K562 (cell line): ENCODE data around the gene ENKUR. TPM values are rescaled to one million over a fixed set of nuclear protein-coding genes. Genes with fewer than 3 reads are reported as not detected.
A peak's percentile ranks its signal among the peaks of the same experiment; 100 is the strongest.

Experiments
- CC2D1A ChIP-seq: fragments of 450-650 bp; IDR thresholded peaks from 2 replicates; pipeline ENCODE4 v1.6.1; 2017; ENCODE audit warnings: mild to moderate bottlenecking
- CREB1 ChIP-seq, 2 experiments: sonication (generic) in 1 of 2; formaldehyde crosslinking in 1 of 2; IDR thresholded peaks; 2 replicates each; pipeline versions ENCODE4 v1.6.1 to v1.8.0; 2012 to 2022; ENCODE audit warnings: inconsistent platforms in 1 of 2, mild to moderate bottlenecking in 1 of 2, missing genetic modification reagents in 1 of 2, moderate library complexity in 1 of 2
- CREM ChIP-seq: IDR thresholded peaks from 2 replicates; pipeline ENCODE4 v1.6.1; 2014; ENCODE audit warnings: antibody characterized with exemption, low read depth
- ERF ChIP-seq: fragments of 450-650 bp; formaldehyde crosslinking; IDR thresholded peaks from 2 replicates; pipeline ENCODE4 v1.4.0; 2020; ENCODE audit warnings: mild to moderate bottlenecking, mixed read lengths
- HEY1 ChIP-seq: fragments of 250-450 bp; sonication (Bioruptor Pico); IDR thresholded peaks from 2 replicates; pipeline ENCODE4 v1.5.0; 2020; ENCODE audit warnings: mild to moderate bottlenecking, moderate library complexity, borderline replicate concordance
- HLTF ChIP-seq: fragments of 450-650 bp; IDR thresholded peaks from 2 replicates; pipeline ENCODE4 v1.6.1; 2016
- ID3 ChIP-seq, 2 experiments: fragments of 250-450 bp in 1 of 2; fragments of 450-650 bp in 1 of 2; sonication (Bioruptor Pico) in 1 of 2; IDR thresholded peaks; 2 replicates each; pipeline versions ENCODE4 v1.6.1 to v1.8.0; 2016 to 2021; ENCODE audit warnings: mild to moderate bottlenecking in 2 of 2, moderate library complexity in 2 of 2, missing compliant biosample characterization in 1 of 2, missing genetic modification characterization in 1 of 2
- KLF10 ChIP-seq: fragments of 250-450 bp; sonication (Bioruptor Pico); IDR thresholded peaks from 2 replicates; pipeline ENCODE4 v1.6.1; 2021; ENCODE audit warnings: matching md5 sums
- MCM2 ChIP-seq: fragments of 450-650 bp; IDR thresholded peaks from 2 replicates; pipeline ENCODE4 v1.6.1; 2017; ENCODE audit warnings: low read depth, mild to moderate bottlenecking
- MTA1 ChIP-seq: fragments of 450-650 bp; IDR thresholded peaks from 2 replicates; pipeline ENCODE4 v1.6.1; 2017; ENCODE audit warnings: borderline replicate concordance
- NR3C1 ChIP-seq: sonication (generic); formaldehyde crosslinking; IDR thresholded peaks from 2 replicates; pipeline ENCODE4 v1.8.1; 2022; ENCODE audit warnings: missing genetic modification reagents
- OTX1 ChIP-seq: fragments of 450-650 bp; formaldehyde crosslinking; IDR thresholded peaks from 2 replicates; pipeline ENCODE4 v1.4.0; 2022; ENCODE audit warnings: mild to moderate bottlenecking
- PHF21A ChIP-seq: fragments of 450-650 bp; IDR thresholded peaks from 2 replicates; pipeline ENCODE4 v1.6.1; 2017; ENCODE audit warnings: low read depth, borderline replicate concordance
- RB1 ChIP-seq: fragments of 450-650 bp; IDR thresholded peaks from 2 replicates; pipeline ENCODE4 v1.6.1; 2017; ENCODE audit warnings: low read depth, mild to moderate bottlenecking
- RBM34 ChIP-seq: fragments of 200-400 bp; formaldehyde crosslinking; IDR thresholded peaks from 2 replicates; pipeline ENCODE4 v1.6.1; 2018; ENCODE audit warnings: low read length, borderline replicate concordance; ENCODE audit not compliant: insufficient read depth
- TEAD4 ChIP-seq, 2 experiments: sonication (generic) in 1 of 2; formaldehyde crosslinking in 1 of 2; IDR thresholded peaks; 2 replicates each; pipeline versions ENCODE4 v1.6.1 to v1.8.0; 2012 to 2022; ENCODE audit warnings: borderline replicate concordance in 1 of 2, inconsistent platforms in 1 of 2, low read length in 1 of 2, mild to moderate bottlenecking in 1 of 2, missing genetic modification reagents in 1 of 2
- ZKSCAN1 ChIP-seq: fragments of 150-350 bp; IDR thresholded peaks from 2 replicates; pipeline ENCODE4 v1.6.1; 2016; ENCODE audit warnings: low read depth, low read length
- ZNF3 ChIP-seq: fragments of 250-450 bp; sonication (Bioruptor Pico); IDR thresholded peaks from 2 replicates; pipeline ENCODE4 v1.5.0; 2021; ENCODE audit warnings: mild to moderate bottlenecking, moderate library complexity
- ZNF324 ChIP-seq: fragments of 250-450 bp; sonication (Bioruptor Pico); IDR thresholded peaks from 2 replicates; pipeline ENCODE4 v1.4.0; 2020; ENCODE audit warnings: mild to moderate bottlenecking
- ZNF639 ChIP-seq, 2 experiments: fragments of 200-800 bp in 1 of 2; sonication (Bioruptor generic) in 1 of 2; sonication (generic) in 1 of 2; formaldehyde crosslinking in 1 of 2; IDR thresholded peaks in 1 of 2; conservative IDR thresholded peaks in 1 of 2; 2 replicates each; pipeline versions ENCODE4 v1.5.0 to v1.6.1; 2016 to 2020; ENCODE audit warnings: missing compliant biosample characterization in 1 of 2, missing genetic modification characterization in 1 of 2, missing genetic modification reagents in 1 of 2
- polyA plus RNA-seq, 8 experiments: library from polyadenylated mRNA; depleted of rRNA in 4 of 8; stranded (reverse) in 5 of 8; unstranded in 3 of 8; fragments of >200 nt; fragmentation: Nextera tagmentation in 2 of 8; fragmentation: Illumina TruSeq in 1 of 8; extraction: Ambion mirVana in 2 of 8; extraction: Trizol in 1 of 8; gene quantifications; 2 replicates each; pipeline versions ENCODE4 v1.2.1 to v1.2.3, GENCODE V29; 2011 to 2014; ENCODE audit warnings: inconsistent platforms in 1 of 8, missing spikeins in 1 of 8
- total RNA-seq, 7 experiments: library from RNA; depleted of rRNA in 6 of 7; stranded (reverse); fragments of >200 nt in 6 of 7; fragmentation: Illumina TruSeq in 2 of 7; extraction: Trizol in 2 of 7; gene quantifications; 2 replicates each; pipeline versions ENCODE4 v1.2.1 to v1.2.3, GENCODE V29; 2011 to 2021; ENCODE audit warnings: low replicate concordance in 1 of 7
- TF ChIP-seq, protein P1 (sequence below): fragments of 450-650 bp; formaldehyde crosslinking; IDR thresholded peaks from 2 replicates; pipeline ENCODE4 v1.4.0; 2020; ENCODE audit warnings: mild to moderate bottlenecking, mixed read lengths
- TF ChIP-seq, protein P2 (sequence below): fragments of 250-450 bp; sonication (Bioruptor Pico); IDR thresholded peaks from 2 replicates; pipeline ENCODE4 v1.8.0; 2022; ENCODE audit warnings: moderate library complexity, mild to moderate bottlenecking, inconsistent platforms
- TF ChIP-seq, protein P3 (sequence below), 2 experiments: fragments of 450-650 bp in 1 of 2; sonication (generic) in 1 of 2; formaldehyde crosslinking; conservative IDR thresholded peaks; 2 replicates each; pipeline versions ENCODE4 v1.4.0 to v1.8.1; 2020 to 2022; ENCODE audit warnings: mild to moderate bottlenecking in 1 of 2, missing genetic modification reagents in 1 of 2

ENKUR gene
- total and polyA plus RNA-seq, 9 of the 15 experiments (the other 6 are each of a cell fraction or from before 2014, with no cell fraction given) = 0.06 to 0.46 (median 0.20) TPM

- no peak for TF ChIP-seq RBM34
- TF ChIP-seq OTX1 (CRISPR knock-in tag) = peak; percentile 92; the same call in 1 of the 2 replicates
- TF ChIP-seq RB1 = 0 out of 2 replicates have a peak, but pooled peaks have one; percentile 49
- 0 out of 2 replicates have a peak, but pooled peaks have one; percentile 14 for TF ChIP-seq ZKSCAN1
- TF ChIP-seq, protein P1, sequence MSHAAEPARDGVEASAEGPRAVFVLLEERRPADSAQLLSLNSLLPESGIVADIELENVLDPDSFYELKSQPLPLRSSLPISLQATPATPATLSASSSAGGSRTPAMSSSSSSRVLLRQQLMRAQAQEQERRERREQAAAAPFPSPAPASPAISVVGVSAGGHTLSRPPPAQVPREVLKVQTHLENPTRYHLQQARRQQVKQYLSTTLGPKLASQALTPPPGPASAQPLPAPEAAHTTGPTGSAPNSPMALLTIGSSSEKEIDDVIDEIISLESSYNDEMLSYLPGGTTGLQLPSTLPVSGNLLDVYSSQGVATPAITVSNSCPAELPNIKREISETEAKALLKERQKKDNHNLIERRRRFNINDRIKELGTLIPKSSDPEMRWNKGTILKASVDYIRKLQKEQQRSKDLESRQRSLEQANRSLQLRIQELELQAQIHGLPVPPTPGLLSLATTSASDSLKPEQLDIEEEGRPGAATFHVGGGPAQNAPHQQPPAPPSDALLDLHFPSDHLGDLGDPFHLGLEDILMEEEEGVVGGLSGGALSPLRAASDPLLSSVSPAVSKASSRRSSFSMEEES (CRISPR knock-in tag) = peak; percentile 98
- TF ChIP-seq, protein P2, sequence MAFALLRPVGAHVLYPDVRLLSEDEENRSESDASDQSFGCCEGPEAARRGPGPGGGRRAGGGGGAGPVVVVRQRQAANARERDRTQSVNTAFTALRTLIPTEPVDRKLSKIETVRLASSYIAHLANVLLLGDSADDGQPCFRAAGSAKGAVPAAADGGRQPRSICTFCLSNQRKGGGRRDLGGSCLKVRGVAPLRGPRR = no peak
- TF ChIP-seq HEY1 (CRISPR knock-in tag) = no peak
- no peak for TF ChIP-seq CC2D1A
- no peak for TF ChIP-seq KLF10 (CRISPR knock-in tag)
- peak; percentile 99 for TF ChIP-seq NR3C1 (CRISPR knock-in tag)
- TF ChIP-seq ZNF324 (CRISPR knock-in tag) = no peak
- TF ChIP-seq HLTF = peak; percentile 30; the same call in 1 of the 2 replicates
- no peak; the same call in 1 of the 2 replicates for TF ChIP-seq CREM
- no peak for TF ChIP-seq PHF21A
- TF ChIP-seq, protein P3, sequence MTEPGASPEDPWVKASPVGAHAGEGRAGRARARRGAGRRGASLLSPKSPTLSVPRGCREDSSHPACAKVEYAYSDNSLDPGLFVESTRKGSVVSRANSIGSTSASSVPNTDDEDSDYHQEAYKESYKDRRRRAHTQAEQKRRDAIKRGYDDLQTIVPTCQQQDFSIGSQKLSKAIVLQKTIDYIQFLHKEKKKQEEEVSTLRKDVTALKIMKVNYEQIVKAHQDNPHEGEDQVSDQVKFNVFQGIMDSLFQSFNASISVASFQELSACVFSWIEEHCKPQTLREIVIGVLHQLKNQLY (CRISPR knock-in tag; conservative IDR thresholded peaks at IDR 0.05) = peak in 1 of 2 experiments; percentile 97; a peak in 2 of 4 replicates
- no peak for TF ChIP-seq TEAD4 (IDR thresholded peaks at IDR 0.05; ENCODE audit: low read length)
- peak; percentile 98 for TF ChIP-seq TEAD4 (CRISPR knock-in tag; IDR thresholded peaks at IDR 0.05; ENCODE audit: borderline replicate concordance)
- no peak for TF ChIP-seq MCM2
- no peak for TF ChIP-seq ZNF3 (CRISPR knock-in tag)
- no peak for TF ChIP-seq MTA1
- no peak for TF ChIP-seq ID3 (CRISPR knock-in tag; IDR thresholded peaks at IDR 0.05)
- TF ChIP-seq ID3 (tag; IDR thresholded peaks at IDR 0.05) = 0 out of 2 replicates have a peak, but pooled peaks have one; percentile 80
- peak in 1 of 2 experiments; percentile 70; a peak in 2 of 4 replicates for TF ChIP-seq ZNF639 (CRISPR knock-in tag; conservative IDR thresholded peaks at IDR 0.05 in 1 of 2, IDR thresholded peaks at IDR 0.05 in 1 of 2)
- peak; percentile 88; the same call in 1 of the 2 replicates for TF ChIP-seq ERF
- peak; percentile 57 for TF ChIP-seq CREB1 (IDR thresholded peaks at IDR 0.05)
- peak; percentile 82 for TF ChIP-seq CREB1 (CRISPR knock-in tag; IDR thresholded peaks at IDR 0.05)
These were observed 607 bp upstream of the ENKUR start, which contains the start of gene THNSL1 (continued) for GRCh38 chr10:25016376-25017153.
